GM12892 (cell line): Measurements from ENCODE around the gene SLC25A45.

ENCODE experiments used
- POLR2A ChIP-seq: IDR thresholded peaks from 2 replicates; pipeline ENCODE4 v1.6.1; 2011; ENCODE audit warnings: low read depth, low read length, control low read depth
- POLR2AphosphoS5 ChIP-seq: IDR thresholded peaks from 2 replicates; pipeline ENCODE4 v1.6.1; 2011; ENCODE audit warnings: low read depth, low read length, control low read depth
- TAF1 ChIP-seq: IDR thresholded peaks from 2 replicates; pipeline ENCODE4 v1.6.1; 2011; ENCODE audit warnings: low read depth, mild to moderate bottlenecking, control low read depth, low read length, borderline replicate concordance

- TF ChIP-seq POLR2AphosphoS5: no peak
- no peak for TF ChIP-seq TAF1
- TF ChIP-seq POLR2A: no peak
Measured at GRCh38 chr11:65390996-65391395, 8.6 kb upstream of the SLC25A45 start.
